GM18873 (cell line): ENCODE results near the gene OR14I1.

Experiments
- ATAC-seq: cut with Tn5 transposase; IDR thresholded peaks from one replicate; pipeline ENCODE4 v1.9.1; 2021; ENCODE audit warnings: mild to moderate bottlenecking, moderate library complexity, moderate number of reproducible peaks; ENCODE audit not compliant: unreplicated experiment, low FRiP score

The OR14I1 gene

GRCh38 chr1:248702714-248703113, at the start of gene OR14I1:
Gene OR14I1, minus strand, starts transcription at chr1:248702766.
- ATAC-seq, result no peak

- ATAC-seq, result no peak
Observed at GRCh38 chr1:248751635-248752034, 49.1 kb upstream of the OR14I1 start.

- ATAC-seq, result no peak
Observed at GRCh38 chr1:248751142-248751541, 48.6 kb upstream of the OR14I1 start.

- no peak for ATAC-seq
Observed at GRCh38 chr1:248750496-248750895, 47.9 kb upstream of the OR14I1 start.

GRCh38 chr1:248748211-248748610, 45.6 kb upstream of the OR14I1 start:
- no peak for ATAC-seq

GRCh38 chr1:248740876-248741275, 38.3 kb upstream of the OR14I1 start:
- no peak for ATAC-seq

GRCh38 chr1:248739572-248740205, 37.1 kb upstream of the OR14I1 start:
- ATAC-seq, result no peak

- ATAC-seq, result no peak
Observed at GRCh38 chr1:248737457-248737856, 34.9 kb upstream of the OR14I1 start.

GRCh38 chr1:248736977-248737376, 34.4 kb upstream of the OR14I1 start:
- no peak for ATAC-seq

GRCh38 chr1:248733566-248733965, 31.0 kb upstream of the OR14I1 start:
- no peak for ATAC-seq

- no peak for ATAC-seq
Observed at GRCh38 chr1:248730507-248731335, 28.2 kb upstream of the OR14I1 start.

- no peak for ATAC-seq
Observed at GRCh38 chr1:248714248-248714647, 11.7 kb upstream of the OR14I1 start.

- no peak for ATAC-seq
Observed at GRCh38 chr1:248710305-248710900, 7.8 kb upstream of the OR14I1 start.

GRCh38 chr1:248704606-248705005, 2.0 kb upstream of the OR14I1 start:
- ATAC-seq, result no peak

GRCh38 chr1:248703674-248704073, 1.1 kb upstream of the OR14I1 start:
- ATAC-seq, result no peak

GRCh38 chr1:248699099-248699498, 3.5 kb downstream of the OR14I1 start:
- no peak for ATAC-seq

GRCh38 chr1:248697907-248698306, 4.7 kb downstream of the OR14I1 start:
- no peak for ATAC-seq

- ATAC-seq, result no peak
Observed at GRCh38 chr1:248696774-248697173, 5.8 kb downstream of the OR14I1 start.

GRCh38 chr1:248696261-248696660, 6.3 kb downstream of the OR14I1 start:
- no peak for ATAC-seq

- ATAC-seq, result no peak
Observed at GRCh38 chr1:248695451-248696132, 7.0 kb downstream of the OR14I1 start.

- no peak for ATAC-seq
Observed at GRCh38 chr1:248691567-248692155, 10.9 kb downstream of the OR14I1 start.
